HG03025 (cell line): Measurements from ENCODE around the gene HECTD3.

Experiments used
- ATAC-seq: cut with Tn5 transposase; IDR thresholded peaks from one replicate; pipeline ENCODE4 v1.9.1; 2021; ENCODE audit warnings: mild to moderate bottlenecking, moderate library complexity; ENCODE audit not compliant: unreplicated experiment, low FRiP score

The HECTD3 gene

DNA sequence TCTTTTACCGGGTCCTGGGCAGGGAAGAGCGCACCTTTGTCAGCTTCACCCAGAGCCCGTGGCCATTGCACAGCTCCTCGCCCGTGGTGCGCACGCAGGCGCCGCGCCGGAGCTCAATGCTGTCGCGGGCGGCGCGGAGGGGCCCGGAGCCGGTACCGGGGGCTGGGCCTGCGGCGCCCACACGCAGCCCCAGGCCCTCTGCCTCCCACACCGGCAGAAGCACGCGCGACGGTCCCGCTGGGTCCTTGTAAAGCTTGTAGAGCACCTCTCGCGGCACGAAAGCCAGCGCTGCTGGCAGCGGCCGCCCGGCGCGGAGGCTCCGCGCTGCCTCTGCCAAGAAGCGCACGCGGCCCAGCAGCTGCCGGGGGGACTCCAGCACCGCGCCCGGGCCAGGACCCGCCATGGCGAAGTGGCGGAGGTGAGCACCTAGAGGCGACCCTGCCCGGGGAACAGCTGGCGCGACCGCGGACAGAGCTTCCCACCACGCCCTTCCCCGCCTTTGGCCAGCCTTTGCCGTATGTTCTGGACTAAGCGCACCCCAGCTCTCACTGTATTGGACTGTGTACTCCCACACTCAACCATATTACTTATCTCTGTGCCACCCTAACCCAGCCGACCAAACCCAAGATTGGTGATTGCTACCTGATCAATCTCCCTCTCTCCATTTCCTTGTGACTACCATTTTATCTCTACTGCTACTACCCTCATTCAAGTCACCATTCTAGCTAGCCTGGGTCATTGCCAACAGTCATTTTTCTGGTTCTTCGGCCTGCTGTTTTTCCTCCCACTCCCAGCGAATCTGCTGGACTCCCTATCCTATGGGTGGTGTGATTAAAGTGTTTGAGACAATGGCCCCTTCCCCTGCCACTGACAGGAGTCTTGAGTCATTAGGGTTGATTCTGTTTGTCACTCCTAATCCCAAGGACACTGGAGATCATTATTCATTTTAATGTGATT is at the start of gene HECTD3:
HECTD3 (minus strand) TSS at position 470 of the 957 bp plus-strand sequence; CDS start at position 403, 67 bp downstream.
- peak; percentile 56 for ATAC-seq

DNA sequence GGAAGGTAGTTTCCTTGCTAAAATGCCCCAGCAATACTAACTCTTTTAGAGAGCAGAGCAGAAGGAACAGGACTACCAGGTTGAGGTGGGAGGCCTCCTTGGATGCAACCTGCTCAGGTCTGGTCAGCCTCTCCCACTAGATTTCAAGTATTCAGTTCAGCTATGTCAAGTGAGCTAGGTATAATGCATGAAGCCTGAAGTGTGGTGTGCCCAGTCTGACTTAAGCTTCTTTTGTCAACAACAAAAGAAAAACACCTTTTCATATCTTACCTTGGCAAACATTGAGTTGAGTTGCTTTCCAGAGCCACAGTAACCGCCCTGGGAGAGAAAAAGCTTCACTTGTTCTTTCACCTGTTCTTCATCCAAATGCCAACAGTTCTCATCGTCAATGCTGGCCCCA is 48.7 kb upstream of the HECTD3 start:
- ATAC-seq: no peak

DNA sequence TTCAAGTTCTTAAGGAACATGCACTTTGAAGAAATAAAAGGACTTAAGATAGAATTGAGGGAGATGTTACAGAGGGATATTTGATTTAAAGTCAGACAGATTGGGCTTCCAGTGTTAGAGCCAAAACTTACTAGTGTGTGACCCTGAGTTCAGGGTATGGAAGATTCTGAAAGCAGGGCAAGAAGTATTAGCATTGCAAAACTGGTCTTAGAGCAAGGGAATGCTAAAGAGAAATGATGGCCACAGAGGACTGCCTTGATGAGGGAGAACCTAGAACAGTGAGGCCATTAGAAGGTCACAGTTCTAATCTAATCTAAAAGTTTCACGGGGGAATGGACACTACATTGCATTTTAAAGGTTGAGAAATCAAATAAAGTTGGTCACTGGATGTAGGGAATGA is 46.4 kb upstream of the HECTD3 start:
- ATAC-seq: no peak

DNA sequence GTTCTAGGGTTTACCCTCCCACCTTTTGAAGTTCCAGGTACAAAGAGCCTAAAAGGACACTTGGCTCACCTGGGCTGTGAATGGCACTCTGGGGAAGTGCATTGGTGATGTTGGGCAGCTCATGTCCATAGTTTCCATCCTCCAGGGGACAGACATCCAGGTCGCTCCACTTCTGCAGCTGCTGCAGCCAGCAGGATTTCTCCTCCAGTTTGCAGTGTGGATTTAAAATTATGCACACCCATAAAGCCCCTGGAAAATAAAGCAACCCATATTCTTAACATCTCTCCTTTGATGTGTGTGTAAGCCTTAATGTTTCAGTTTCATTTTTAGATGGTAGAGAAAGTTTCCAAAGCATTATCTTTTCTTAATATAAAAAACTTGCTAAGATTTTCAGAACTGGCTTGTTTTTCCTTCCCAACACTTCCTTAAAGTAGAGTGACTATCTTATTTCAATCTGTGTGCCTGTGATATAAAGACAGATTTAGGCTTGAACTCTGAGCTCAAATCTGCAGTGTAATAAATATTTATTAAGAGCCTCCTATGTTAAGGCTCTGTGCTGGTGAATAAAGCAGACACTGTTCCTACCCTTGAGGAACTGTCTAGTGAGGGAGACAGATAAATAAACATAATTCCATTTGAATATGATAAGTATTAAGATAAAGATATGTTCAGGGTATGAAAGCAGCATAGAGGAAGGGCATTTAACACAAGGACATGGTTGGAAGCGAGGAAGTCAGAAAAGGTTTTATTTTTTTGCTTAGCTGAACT is 40.1 kb upstream of the HECTD3 start:
- no peak for ATAC-seq

DNA sequence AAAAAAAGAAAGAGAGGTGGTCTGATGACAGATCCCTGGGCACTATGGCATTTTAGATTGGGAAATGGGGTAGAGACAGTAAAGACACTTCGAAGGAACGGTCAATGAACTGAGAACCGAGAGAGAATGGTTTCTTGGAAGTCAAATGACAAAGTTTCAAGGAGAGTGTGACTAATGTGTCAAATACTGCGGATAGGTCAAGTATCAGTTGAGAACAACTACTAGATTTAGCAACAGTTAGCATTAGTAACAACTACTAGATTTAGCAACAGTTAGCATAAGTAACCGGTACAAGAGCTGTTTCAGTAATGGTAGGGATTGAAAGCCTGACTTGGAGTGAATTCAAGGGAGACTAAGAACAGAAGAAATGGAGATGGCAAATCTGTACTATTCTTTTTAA is 35.9 kb upstream of the HECTD3 start:
- ATAC-seq: no peak

DNA sequence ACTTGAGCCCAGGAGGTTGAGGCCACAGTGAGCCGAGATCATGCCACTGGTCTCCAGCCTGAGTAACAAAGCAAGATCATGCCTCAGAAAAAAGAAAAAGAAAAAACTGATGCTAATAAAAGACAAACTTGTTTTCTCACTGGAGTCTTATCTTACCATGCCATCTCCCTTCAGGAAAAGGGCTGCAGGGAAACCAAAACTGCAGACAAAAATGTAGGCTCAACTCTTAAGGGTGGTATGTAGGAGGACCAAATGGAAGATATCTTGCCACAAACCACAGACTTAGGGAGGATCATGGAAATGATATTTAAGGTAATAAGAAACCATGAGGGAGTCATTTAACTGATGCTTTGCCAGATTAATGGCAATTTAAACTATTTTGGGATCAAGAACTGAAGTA is 33.8 kb upstream of the HECTD3 start:
- ATAC-seq: no peak

DNA sequence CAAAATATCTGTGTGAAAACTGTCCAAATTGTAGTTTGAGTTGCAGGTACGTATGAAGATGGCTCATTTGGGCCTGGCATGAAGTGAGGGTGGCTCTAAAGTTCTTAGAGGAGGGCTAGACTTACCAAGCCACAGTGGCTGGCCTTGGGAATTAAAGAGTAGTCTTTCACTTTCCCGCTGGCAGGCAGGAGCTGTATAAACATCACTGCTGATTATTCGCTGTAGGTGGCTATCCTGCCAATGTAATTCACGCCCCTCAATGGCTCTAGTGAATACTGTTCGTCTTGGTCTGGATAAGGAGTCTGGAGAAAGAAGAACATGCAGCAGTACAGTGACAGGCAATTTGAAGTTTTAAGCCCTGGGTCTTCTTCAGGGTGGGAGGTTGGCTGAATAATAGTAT is 32.0 kb upstream of the HECTD3 start:
- no peak for ATAC-seq

DNA sequence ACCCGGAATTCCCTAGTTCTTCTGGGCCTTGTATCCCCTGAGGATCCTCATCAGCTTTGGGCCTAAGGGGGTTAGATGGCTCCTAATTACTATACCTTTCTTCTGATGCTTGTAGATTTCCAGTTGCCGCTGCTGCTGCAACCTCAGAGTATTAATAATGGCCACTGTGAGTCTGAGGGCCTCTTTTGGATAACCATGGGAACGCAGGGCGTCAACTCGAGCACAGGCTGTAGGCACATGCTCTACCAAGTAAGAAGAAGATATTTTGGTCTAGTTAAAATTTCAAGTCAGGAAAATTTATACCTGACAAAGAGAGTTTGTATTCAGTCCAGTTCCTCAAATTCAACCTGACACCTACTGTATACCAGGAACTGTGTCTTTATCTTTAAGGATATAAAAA is 29.2 kb upstream of the HECTD3 start:
- no peak for ATAC-seq

DNA sequence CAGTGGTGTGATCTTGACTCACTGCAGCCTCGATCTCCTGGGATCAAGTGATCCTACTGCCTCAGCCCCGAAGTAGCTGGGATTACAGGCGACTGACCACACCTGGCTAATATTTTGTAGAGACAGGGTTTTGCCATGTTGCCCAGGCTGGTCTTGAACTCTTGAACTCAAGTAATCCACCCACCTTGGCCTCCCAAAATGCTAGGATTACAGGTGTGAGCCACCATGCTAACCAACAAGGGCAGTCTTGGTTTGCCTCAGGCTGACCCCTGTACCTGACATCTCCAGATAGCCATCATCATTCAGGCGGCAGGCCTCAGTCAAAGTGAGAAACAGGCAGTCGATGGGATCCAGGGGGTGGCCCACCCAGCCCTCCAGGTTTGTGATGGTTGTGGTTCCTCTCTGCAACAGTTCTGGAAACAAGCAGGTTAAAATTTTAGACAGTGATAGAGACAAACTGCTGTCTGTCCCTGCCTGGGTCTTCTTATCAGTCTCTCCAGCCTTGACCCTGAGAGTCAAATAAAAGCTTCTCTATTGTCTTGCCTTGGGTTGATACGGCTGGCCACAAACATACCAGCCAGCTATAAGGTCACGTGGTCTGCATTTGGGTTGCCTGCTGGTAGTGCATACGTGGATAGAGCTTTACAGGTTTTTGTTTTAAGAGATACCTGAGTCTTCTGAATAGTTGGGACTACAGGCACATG is 27.7 kb upstream of the HECTD3 start:
- ATAC-seq: no peak

DNA sequence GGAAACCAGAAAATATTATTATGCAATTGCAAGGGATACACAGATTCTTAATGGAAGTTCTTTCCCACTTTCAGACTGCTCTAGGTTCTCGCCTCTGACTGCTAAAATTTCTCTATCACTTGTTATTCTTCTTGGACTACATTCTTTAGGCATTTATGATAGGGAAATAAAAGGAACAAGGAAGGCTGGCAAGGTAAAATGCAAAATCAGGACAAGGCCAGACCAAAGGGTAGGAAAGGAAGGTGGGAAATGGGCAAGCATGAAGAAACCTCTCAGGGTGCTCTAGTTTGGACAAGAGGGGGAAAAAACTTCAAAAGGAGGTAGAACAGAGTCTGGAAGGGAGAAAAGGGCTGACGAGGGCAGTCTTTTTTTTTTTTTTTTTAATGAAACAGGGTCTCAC is 27.1 kb upstream of the HECTD3 start:
- no peak for ATAC-seq

DNA sequence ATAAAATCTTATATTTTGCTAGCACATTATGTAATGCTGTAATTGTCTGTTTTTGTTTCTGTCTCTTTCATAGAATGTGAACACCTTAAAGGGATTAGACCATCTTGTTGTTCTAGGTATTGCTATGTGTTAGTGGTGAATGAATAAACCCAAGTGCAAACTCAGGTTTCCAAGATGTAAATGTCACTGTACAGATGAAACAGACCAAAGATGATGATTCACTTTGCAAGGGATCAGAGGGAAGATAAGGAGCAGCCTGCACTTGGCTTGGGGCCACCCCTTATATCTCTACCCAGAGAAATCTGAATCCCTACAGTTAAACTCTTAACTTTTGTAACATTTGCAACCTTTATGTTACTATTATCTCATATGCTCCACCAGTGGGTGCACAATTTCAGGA is 26.3 kb upstream of the HECTD3 start:
- ATAC-seq: no peak

DNA sequence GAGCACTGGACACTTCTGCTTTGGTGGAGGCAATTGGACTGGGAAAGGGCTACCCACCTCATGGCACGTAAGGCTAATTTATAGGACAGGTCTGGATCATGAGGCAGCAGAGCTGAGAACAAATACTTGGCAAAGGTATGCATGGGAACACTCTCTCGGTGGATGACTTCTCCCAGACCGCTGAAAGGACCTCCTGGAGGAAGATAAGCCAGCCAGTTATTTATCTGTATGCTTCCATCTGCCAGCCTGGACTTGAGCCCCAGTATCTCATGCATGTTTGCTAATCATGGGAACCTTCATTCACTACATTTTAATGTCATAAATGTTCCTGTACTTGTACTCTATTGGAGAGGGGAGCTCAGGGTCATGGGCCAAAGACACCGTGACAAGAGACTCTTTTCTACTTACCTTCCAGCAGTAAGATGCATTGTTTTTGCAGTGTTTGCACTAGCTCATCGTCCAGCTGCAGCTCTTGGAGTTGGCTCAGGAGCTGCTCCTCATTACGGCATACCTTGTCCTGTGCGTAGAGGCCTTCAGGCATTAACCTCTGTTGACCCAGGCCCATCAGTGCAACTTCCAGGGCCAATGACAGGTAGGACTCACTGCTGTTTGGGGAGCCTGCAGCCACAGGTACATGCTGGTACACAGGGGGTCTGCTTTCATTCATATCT is 24.6 kb upstream of the HECTD3 start:
- no peak for ATAC-seq

DNA sequence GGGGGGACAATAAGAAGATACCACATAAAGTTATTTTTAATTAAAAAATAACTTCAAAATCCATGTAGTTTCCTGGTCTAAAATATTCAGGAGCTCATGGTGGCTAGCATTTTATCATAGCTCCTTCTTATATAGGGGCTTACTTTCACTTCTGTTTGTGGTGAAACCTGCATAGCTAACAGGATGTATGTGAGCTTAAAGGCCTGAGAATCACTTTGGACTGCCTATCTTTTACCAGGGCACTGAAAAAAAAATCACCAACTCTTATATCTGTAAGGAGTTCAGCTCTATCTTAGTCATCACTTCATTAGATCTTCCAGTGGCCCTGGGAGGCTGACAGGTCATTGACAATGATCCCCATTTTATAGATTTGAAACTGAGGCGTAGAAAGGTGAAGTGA is 22.2 kb upstream of the HECTD3 start:
- no peak for ATAC-seq

DNA sequence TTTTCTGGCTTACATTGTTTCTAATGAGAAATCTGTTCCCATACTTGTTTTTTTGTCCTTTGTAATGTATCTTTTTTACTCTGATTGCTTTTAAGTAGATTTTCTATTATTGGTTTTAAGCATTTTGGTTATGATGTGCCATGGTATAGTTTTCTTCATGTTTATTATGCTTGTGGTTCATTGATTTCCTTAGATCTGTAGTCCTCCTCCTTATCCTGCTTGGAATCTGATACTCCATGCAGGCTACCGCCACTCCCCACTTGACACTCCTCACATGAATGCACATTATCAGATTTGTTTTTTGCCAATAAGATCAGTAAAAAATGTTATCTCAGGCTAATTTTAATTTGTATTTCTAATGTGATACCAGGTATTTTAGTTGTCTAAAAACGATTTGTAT is 21.7 kb upstream of the HECTD3 start:
- no peak for ATAC-seq

DNA sequence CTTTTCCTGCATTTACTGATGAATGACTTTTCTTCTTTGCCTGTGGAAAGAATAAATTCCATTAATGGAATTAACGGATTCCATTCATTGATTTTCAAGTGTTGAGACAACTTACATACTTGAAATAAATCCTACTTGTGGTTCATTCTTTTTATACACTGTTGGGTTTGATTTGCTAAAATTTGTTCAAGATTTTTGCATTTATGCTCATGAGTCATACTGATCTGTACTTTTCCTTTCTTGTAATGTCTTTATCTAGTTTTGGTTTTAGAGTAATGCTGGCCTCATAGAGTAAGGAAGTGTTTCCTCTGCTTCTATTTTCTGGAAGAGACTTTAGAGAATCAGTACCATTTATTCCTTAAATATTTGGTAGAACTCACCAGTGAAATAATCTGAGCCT is 15.3 kb upstream of the HECTD3 start:
- no peak for ATAC-seq

DNA sequence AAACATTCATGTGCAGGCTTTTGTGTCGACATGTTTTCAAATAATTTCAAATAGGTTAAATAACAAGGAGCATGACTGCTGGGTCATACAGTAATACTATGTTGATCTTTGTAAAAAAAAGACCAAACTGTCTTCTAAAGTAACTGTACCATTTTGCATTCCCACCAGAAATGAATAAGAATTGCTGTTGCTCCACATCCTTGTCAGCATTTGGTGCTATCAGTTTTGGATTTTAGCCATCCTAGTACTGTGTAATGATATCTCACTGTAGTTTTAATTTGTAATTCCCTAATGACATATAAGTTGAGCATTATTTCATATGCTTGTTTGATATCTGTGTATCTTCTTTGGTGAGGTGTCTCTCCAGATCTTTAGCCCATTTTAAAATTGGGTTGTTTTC is 12.5 kb upstream of the HECTD3 start:
- ATAC-seq: no peak

DNA sequence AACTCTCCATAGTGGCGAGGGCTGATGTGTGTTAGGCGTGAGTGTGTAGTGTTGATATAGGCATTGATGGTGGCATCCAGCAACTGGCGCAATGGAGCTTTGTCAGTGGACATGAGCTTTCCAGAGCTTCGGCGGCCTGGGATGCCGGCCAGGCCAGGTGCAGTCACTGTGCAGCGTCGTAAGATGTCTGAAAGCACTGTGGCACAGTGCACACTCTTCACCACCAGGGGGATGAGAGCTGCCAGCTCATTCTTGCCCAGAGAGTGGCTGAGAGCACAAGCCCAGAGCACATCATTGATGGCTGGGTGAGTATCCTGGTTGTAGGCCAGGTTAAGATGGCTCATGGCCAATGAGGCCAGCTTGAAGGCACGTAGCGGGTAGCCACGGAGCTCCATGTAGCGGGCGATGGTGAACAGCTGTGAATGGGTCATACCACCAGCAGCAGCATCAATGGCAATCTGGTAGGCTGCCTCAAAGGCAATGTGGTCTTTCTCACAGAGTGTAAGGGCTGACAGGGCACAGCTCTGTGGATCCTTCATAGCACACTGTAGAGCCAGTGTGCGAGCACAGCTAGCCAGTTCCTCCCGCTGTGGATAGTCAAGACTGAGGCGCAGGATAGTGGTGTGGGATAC is 7.6 kb upstream of the HECTD3 start:
- no peak for ATAC-seq

DNA sequence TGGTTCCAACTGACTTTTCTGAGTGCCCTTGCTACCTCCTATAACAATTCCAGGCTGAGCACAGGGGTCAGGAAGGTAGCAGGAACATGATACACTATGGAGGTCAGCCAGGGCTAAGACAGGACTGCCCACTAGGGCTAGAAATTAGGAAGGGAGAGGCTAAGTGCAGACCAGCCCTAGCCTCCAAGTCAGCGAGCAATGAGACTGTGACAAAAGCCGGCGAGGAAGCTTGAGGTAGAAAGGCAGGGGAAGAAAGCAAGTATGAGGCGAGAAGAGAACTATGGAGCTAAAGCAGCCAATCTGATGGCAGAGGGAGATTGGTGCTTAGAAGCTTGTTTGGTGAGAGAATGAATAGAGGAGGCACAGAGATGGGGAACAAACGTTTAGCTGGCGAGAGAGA is 5.6 kb upstream of the HECTD3 start:
- ATAC-seq: no peak

DNA sequence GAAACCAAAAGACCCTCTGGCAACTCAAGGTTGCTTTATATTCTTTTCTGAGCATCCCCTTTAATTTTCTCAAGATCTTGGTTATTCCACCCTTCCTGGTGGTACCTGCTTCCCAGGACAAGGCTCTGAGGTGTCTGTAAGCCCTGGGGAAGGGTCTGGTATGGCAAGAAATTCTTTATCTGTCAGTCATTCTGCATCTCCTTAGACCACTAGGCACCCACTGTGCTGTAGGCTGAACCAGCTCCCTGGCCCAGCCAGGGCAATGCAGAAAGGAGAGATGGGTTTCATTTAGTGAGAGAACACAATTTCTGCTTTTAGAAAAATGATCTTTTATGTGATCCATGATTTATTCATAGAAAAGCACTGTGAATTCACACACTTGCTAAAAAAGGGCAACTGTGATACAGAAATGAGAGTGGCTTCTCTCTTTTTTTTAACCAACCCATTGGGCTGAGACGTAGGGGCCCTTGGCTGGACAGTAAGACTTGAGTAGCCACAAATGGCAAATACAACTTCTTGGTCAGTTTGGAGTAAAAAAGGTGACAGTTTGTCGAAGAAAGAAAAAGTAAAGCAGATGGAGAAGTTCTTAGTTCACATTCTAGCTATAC is 5.1 kb upstream of the HECTD3 start:
- ATAC-seq: no peak

DNA sequence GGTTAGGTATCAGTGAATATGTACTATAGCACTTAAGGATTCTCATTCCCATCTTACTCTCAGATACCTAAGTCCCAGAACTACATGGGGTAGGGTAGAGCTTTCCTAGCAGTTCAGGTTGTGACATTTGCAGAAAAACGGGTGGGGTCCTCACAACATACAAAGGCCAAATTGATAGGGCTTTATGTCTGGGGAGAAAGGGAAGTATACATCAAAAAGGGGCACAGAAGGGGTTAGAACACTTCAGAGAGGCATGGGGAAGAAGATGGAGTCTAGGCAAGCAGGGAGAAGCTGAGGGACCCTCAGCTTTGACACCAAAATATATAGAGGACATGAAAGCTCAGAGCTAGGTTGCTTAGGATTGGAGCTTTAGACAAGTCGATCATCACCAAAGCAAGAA is 4.6 kb upstream of the HECTD3 start:
- ATAC-seq: no peak
